H1 (cell line): ENCODE results near the gene TAS1R1. TPM values are rescaled to one million over a fixed set of nuclear protein-coding genes. Genes with fewer than 3 reads are reported as not detected.
A peak's percentile ranks its signal among the peaks of the same experiment; 100 is the strongest.

Source experiments
- CTCF ChIA-PET: fragments of 300-600 bp; sonication (Branson Sonifier 250); formaldehyde crosslinking; loops from one replicate; lab custom pipeline; 2021; ENCODE audit not compliant: partially characterized antibody; lab: Charles Lee
- POLR2A ChIA-PET: fragments of 300-600 bp; sonication (Branson Sonifier 250); formaldehyde crosslinking; loops from one replicate; lab custom pipeline; 2021; ENCODE audit warnings: inconsistent platforms; ENCODE audit not compliant: partially characterized antibody; lab: Charles Lee
- DNase-seq, 2 experiments: peaks; one replicate each; pipeline versions ENCODE4 v3.0.0 to v3.0.0-alpha.2; 2010 to 2022; ENCODE audit warnings: low spot score in 2 of 2, low read depth in 1 of 2, mixed read lengths in 1 of 2
- FAIRE-seq: peaks from 2 replicates; lab custom pipeline; 2011; peaks lifted over from hg19 to GRCh38; lab: Jason Lieb, UNC
- H2AFZ ChIP-seq: 2 replicates; pipeline ENCODE4 v1.8.1; 2012; ENCODE audit warnings: low read length, inconsistent platforms
- H2AK5ac ChIP-seq: 2 replicates; pipeline ENCODE4 v1.6.1; 2013; ENCODE audit warnings: low read depth, low read length
- H2BK120ac ChIP-seq: replicated peaks from 2 replicates; pipeline ENCODE3; 2013; ENCODE audit warnings: low read depth, low read length, inconsistent platforms
- H2BK12ac ChIP-seq: 2 replicates; pipeline ENCODE4 v1.6.1; 2013; ENCODE audit warnings: low read depth, low read length
- H2BK15ac ChIP-seq: 2 replicates; pipeline ENCODE4 v1.6.1; 2013; ENCODE audit warnings: low read length
- H2BK20ac ChIP-seq: 2 replicates; pipeline ENCODE4 v1.6.1; 2013; ENCODE audit warnings: low read length
- H2BK5ac ChIP-seq: 2 replicates; pipeline ENCODE4 v1.6.1; 2013; ENCODE audit warnings: low read depth, low read length
- H3K14ac ChIP-seq: 2 replicates; pipeline ENCODE4 v1.6.1; 2013; ENCODE audit warnings: inconsistent platforms; ENCODE audit not compliant: insufficient read length
- H3K18ac ChIP-seq: 2 replicates; pipeline ENCODE4 v1.6.1; 2013; ENCODE audit warnings: low read length; ENCODE audit errors: extremely low read depth
- H3K23ac ChIP-seq: 2 replicates; pipeline ENCODE4 v1.6.1; 2013; ENCODE audit warnings: inconsistent platforms; ENCODE audit not compliant: insufficient read length
- H3K23me2 ChIP-seq: 2 replicates; pipeline ENCODE4 v1.6.1; 2013; ENCODE audit warnings: low read depth, low read length
- H3K27ac ChIP-seq: 2 replicates; pipeline ENCODE4 v1.6.1; 2011; ENCODE audit warnings: low read depth, low read length, inconsistent platforms
- H3K27me3 ChIP-seq, 4 experiments: replicated peaks in 1 of 4; 1 replicate in 1 of 4; 2 replicates in 3 of 4; pipeline versions ENCODE4 v1.6.1 to v1.8.1; 2011 to 2013; ENCODE audit warnings: low read length in 3 of 4, mild to moderate bottlenecking in 3 of 4, inconsistent platforms in 2 of 4, mixed read lengths in 2 of 4, moderate library complexity in 1 of 4; ENCODE audit not compliant: control insufficient read depth in 3 of 4, insufficient read depth in 3 of 4; ENCODE audit errors: extremely low read depth in 1 of 4
- H3K36me3 ChIP-seq, 4 experiments: 2 replicates each; pipeline versions ENCODE4 v1.6.1 to v1.8.1; 2011 to 2013; ENCODE audit warnings: mild to moderate bottlenecking in 4 of 4, low read length in 3 of 4, moderate library complexity in 2 of 4, control low read depth in 1 of 4, inconsistent platforms in 1 of 4; ENCODE audit not compliant: insufficient read depth in 4 of 4, control insufficient read depth in 2 of 4
- H3K4ac ChIP-seq: replicated peaks from 2 replicates; pipeline ENCODE3; 2013; ENCODE audit warnings: low read length, low read depth, mixed read lengths, inconsistent platforms; ENCODE audit not compliant: insufficient read length
- H3K4me1 ChIP-seq, 4 experiments: replicated peaks in 1 of 4; 1 replicate in 1 of 4; 2 replicates in 3 of 4; pipeline versions ENCODE4 v1.6.1 to v1.8.1; 2011 to 2013; ENCODE audit warnings: low read length in 3 of 4, inconsistent platforms in 2 of 4, mixed read lengths in 1 of 4; ENCODE audit not compliant: insufficient read depth in 4 of 4, control insufficient read depth in 3 of 4
- H3K4me2 ChIP-seq, 2 experiments: 2 replicates each; pipeline versions ENCODE4 v1.6.1 to v1.8.1; 2011 to 2013; ENCODE audit warnings: low read depth in 2 of 2, low read length in 2 of 2, control low read depth in 1 of 2, inconsistent platforms in 1 of 2, mild to moderate bottlenecking in 1 of 2; ENCODE audit not compliant: insufficient read depth in 1 of 2
- H3K4me3 ChIP-seq, 4 experiments: fragments of 200-600, 300-600 bp in 1 of 4; sonication (generic), shearing (Covaris generic), sonication (Bioruptor Twin) in 1 of 4; 2 replicates each; pipeline versions ENCODE4 v1.5.1 to v1.8.1; 2011 to 2016; ENCODE audit warnings: low read length in 4 of 4, low read depth in 3 of 4, control low read depth in 2 of 4, inconsistent platforms in 2 of 4, mild to moderate bottlenecking in 2 of 4, mixed read lengths in 1 of 4, moderate library complexity in 1 of 4; ENCODE audit not compliant: insufficient read depth in 2 of 4; ENCODE audit errors: extremely low read depth in 1 of 4
- H3K56ac ChIP-seq: replicated peaks from 2 replicates; pipeline ENCODE3; 2013; ENCODE audit warnings: low read depth, mild to moderate bottlenecking, mixed read lengths, low read length, inconsistent platforms; ENCODE audit not compliant: insufficient read length
- H3K79me1 ChIP-seq: 2 replicates; pipeline ENCODE4 v1.6.1; 2013; ENCODE audit warnings: low read depth, low read length, control low read depth
- H3K79me2 ChIP-seq, 2 experiments: 2 replicates each; pipeline versions ENCODE4 v1.6.1 to v1.8.1; 2012 to 2013; ENCODE audit warnings: low read length in 2 of 2, mild to moderate bottlenecking in 2 of 2, inconsistent platforms in 1 of 2; ENCODE audit not compliant: insufficient read depth in 2 of 2, control insufficient read depth in 1 of 2
- H3K9ac ChIP-seq, 4 experiments: replicated peaks in 1 of 4; 1 replicate in 1 of 4; 2 replicates in 3 of 4; pipeline versions ENCODE4 v1.6.1 to v1.8.1; 2011 to 2013; ENCODE audit warnings: low read depth in 3 of 4, low read length in 3 of 4, control low read depth in 2 of 4, mild to moderate bottlenecking in 2 of 4, moderate library complexity in 2 of 4, inconsistent platforms in 1 of 4; ENCODE audit errors: extremely low read depth in 1 of 4
- H3K9me3 ChIP-seq, 2 experiments: 2 replicates each; pipeline versions ENCODE4 v1.6.1 to v1.8.1; 2012 to 2013; ENCODE audit warnings: mild to moderate bottlenecking in 2 of 2, moderate library complexity in 2 of 2, control low read depth in 1 of 2, inconsistent platforms in 1 of 2, low read depth in 1 of 2, low read length in 1 of 2, mixed read lengths in 1 of 2; ENCODE audit not compliant: insufficient read depth in 2 of 2
- H4K20me1 ChIP-seq, 2 experiments: replicated peaks in 1 of 2; 2 replicates each; pipeline versions ENCODE3 to v1.8.1; 2011 to 2013; ENCODE audit warnings: inconsistent platforms in 2 of 2, low read length in 2 of 2, mild to moderate bottlenecking in 1 of 2; ENCODE audit not compliant: insufficient read depth in 2 of 2, control insufficient read depth in 1 of 2
- H4K5ac ChIP-seq: 2 replicates; pipeline ENCODE4 v1.6.1; 2013; ENCODE audit warnings: low read length, low read depth, mixed read lengths, inconsistent platforms; ENCODE audit not compliant: insufficient read length
- H4K8ac ChIP-seq: 2 replicates; pipeline ENCODE4 v1.8.0; 2013; ENCODE audit warnings: mild to moderate bottlenecking, moderate library complexity, low read length, inconsistent platforms; ENCODE audit not compliant: insufficient read depth; ENCODE audit errors: extremely low read depth
- H4K91ac ChIP-seq: replicated peaks from 2 replicates; pipeline ENCODE3; 2013; ENCODE audit warnings: low read length, mixed read lengths, inconsistent platforms; ENCODE audit not compliant: insufficient read length
- CHD2 ChIP-seq: IDR thresholded peaks from 2 replicates; pipeline ENCODE4 v1.6.1; 2012; ENCODE audit warnings: low read length, improper control_type of control experiment
- CREB1 ChIP-seq: IDR thresholded peaks from 2 replicates; pipeline ENCODE4 v1.6.1; 2012; ENCODE audit warnings: inconsistent platforms
- EGR1 ChIP-seq: IDR thresholded peaks from 2 replicates; pipeline ENCODE4 v1.6.1; 2011; ENCODE audit warnings: low read depth, low read length, borderline replicate concordance
- EZH2 ChIP-seq: fragments of 200-600 bp; sonication (generic); IDR thresholded peaks from 2 replicates; pipeline ENCODE4 v1.7.1; 2012; ENCODE audit warnings: low read depth, mild to moderate bottlenecking, moderate library complexity, low read length, inconsistent platforms; ENCODE audit not compliant: severe bottlenecking
- FOSL1 ChIP-seq: IDR thresholded peaks from 2 replicates; pipeline ENCODE4 v1.6.1; 2011; ENCODE audit warnings: mild to moderate bottlenecking, low read depth, low read length, moderate library complexity; ENCODE audit not compliant: insufficient read depth
- HDAC2 ChIP-seq, 2 experiments: fragments of 300-600 bp in 1 of 2; sonication (generic) in 1 of 2; IDR thresholded peaks; 2 replicates each; pipeline ENCODE4 v1.6.1; 2011 to 2012; ENCODE audit warnings: low read depth in 2 of 2, low read length in 2 of 2, mild to moderate bottlenecking in 2 of 2, moderate library complexity in 2 of 2, borderline replicate concordance in 1 of 2, inconsistent platforms in 1 of 2
- PHF8 ChIP-seq: fragments of 200-600 bp; sonication (generic); conservative IDR thresholded peaks from 2 replicates; pipeline ENCODE4 v1.7.1; 2012; ENCODE audit warnings: low read depth, mild to moderate bottlenecking, inconsistent platforms, low read length, moderate library complexity
- RFX5 ChIP-seq: IDR thresholded peaks from 2 replicates; pipeline ENCODE4 v1.6.1; 2011; ENCODE audit warnings: low read depth, low read length, improper control_type of control experiment, borderline replicate concordance
- SIN3A ChIP-seq, 2 experiments: IDR thresholded peaks in 1 of 2; conservative IDR thresholded peaks in 1 of 2; 2 replicates each; pipeline ENCODE4 v1.6.1; 2011 to 2012; ENCODE audit warnings: low read length in 2 of 2, improper control_type of control experiment in 1 of 2, low read depth in 1 of 2, mild to moderate bottlenecking in 1 of 2
- TBP ChIP-seq: IDR thresholded peaks from 2 replicates; pipeline ENCODE4 v1.6.1; 2011; ENCODE audit warnings: low read depth, low read length, improper control_type of control experiment
- TEAD4 ChIP-seq: IDR thresholded peaks from 2 replicates; pipeline ENCODE4 v1.6.1; 2012; ENCODE audit warnings: low read depth, low read length, inconsistent platforms, mixed read lengths
- WGBS, 2 experiments: shearing (Covaris generic) in 1 of 2; methylation state at CpG; one replicate each; pipeline versions ENCODE4 v1.1.6 to v1.1.7; 2013 to 2015; ENCODE audit warnings: low lambda C conversion rate in 2 of 2, mixed read lengths in 2 of 2, inconsistent platforms in 1 of 2, low coverage in 1 of 2, missing lambda C conversion rate in 1 of 2; ENCODE audit not compliant: insufficient replicate concordance in 2 of 2, insufficient coverage in 1 of 2, insufficient read length in 1 of 2; ENCODE audit errors: extremely low coverage in 1 of 2, missing lambda C conversion rate in 1 of 2; 5-methylcytosine and 5-hydroxymethylcytosine counted together
- polyA plus RNA-seq, 7 experiments: library from polyadenylated mRNA; depleted of rRNA in 3 of 7; stranded (reverse) in 5 of 7; unstranded in 2 of 7; fragments of >200 nt in 5 of 7; fragments of 200-250 nt in 2 of 7; gene quantifications; 1 replicate in 5 of 7; 2 replicates in 1 of 7; 4 replicates in 1 of 7; pipeline versions ENCODE4 v1.2.1 to v1.2.3, GENCODE V29; 2011 to 2013; ENCODE audit warnings: missing spikeins in 2 of 7, mixed read lengths in 2 of 7
- total RNA-seq: library from RNA; stranded (reverse); fragmentation: NEBNext Ultra II Directional; extraction: Animal tissue kit (Norgen Biotek cat#: 25700); gene quantifications from 2 replicates; pipeline ENCODE4 v1.2.1, GENCODE V29; 2021

The TAS1R1 gene
- total and polyA plus RNA-seq, 2 of the 8 experiments (the other 6 are each of a cell fraction or from before 2014, with no cell fraction given): 0.26 TPM; not detected in 1

DNA sequence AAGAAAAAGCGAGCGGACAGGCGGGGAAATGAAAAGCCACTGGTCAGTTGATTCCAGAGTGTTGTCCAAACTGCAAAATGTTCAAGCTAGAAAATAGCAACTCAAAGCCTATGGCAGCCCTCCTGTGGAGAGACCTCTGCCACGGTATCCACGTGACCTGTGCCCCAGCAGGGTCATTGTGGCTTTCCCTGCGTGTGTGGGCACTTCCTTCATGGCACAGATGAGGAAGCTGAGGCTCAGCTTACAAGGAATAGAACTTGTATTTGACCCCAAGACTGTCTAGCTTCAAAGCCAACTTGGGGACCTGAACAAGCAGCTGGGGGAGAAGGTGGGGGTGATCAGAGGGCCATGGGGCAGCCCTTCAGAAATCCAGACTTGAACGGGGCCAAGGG is 48.1 kb upstream of the TAS1R1 start:
- Histone ChIP-seq H2BK20ac (no peak overlapping the region), H3K23ac (no peak overlapping the region), H4K91ac (no peak overlapping the region), H2AK5ac (0 out of 2 replicates have a peak overlapping the region, but pooled peaks have one; percentile 6), H3K4me2 (no peak overlapping the region), H2AFZ (no peak overlapping the region), H4K8ac (peak overlapping the region; percentile 25; the same call in 1 of the 2 replicates), H3K4ac (no peak overlapping the region), H4K5ac (no peak overlapping the region), H2BK15ac (no peak overlapping the region), H4K20me1 (no peaks in the 10 kb centered on the region), H3K9me3 (no peaks in the 10 kb centered on the region), H2BK12ac (no peak overlapping the region), H3K79me2 (no peaks in the 10 kb centered on the region), H3K56ac (no peak overlapping the region), H3K36me3 (no peaks in the 10 kb centered on the region), H2BK120ac (no peak overlapping the region), H3K4me3 (no peak overlapping the region), H3K23me2 (no peaks in the 10 kb centered on the region), H2BK5ac (no peak overlapping the region), H3K4me1 (no peaks in the 10 kb centered on the region; a peak in 1 of 7 replicates), H3K27me3 (no peaks in the 10 kb centered on the region), H3K9ac (no peak overlapping the region), H3K79me1 (no peaks in the 10 kb centered on the region; the same call in 1 of the 2 replicates), H3K18ac (no peak overlapping the region), H3K27ac (no peak overlapping the region), H3K14ac (no peak overlapping the region)
- WGBS, 2 experiments: 70% methylated on average over 6 of the region's 7 CpGs; no CpG with 5 or more reads in 1 of the 2 experiments
- POLR2A ChIA-PET: interaction anchor here (0.9 to 2.8 kb wide), 3 partner anchors 11 to 16 kb away, joined by 4 to 9 read pairs (median 4); no protein-coding TSS in a partner anchor
- FAIRE-seq: no peak
- DNase-seq: no peak
- CTCF ChIA-PET: interaction anchor here (0.8 to 10.2 kb wide), 7 partner anchors 9 to 58 kb away, joined by 3 to 107 read pairs (median 5); partner anchors contain the start of gene PLEKHG5
- TF ChIP-seq HDAC2 (IDR thresholded peaks at IDR 0.05; ENCODE audit: borderline replicate concordance in 1 of 2, low read depth in 2 of 2, low read length in 2 of 2) (no peak), TBP (no peak), EGR1 (no peak), CREB1 (no peak), SIN3A (conservative IDR thresholded peaks at IDR 0.05 in 1 of 2, IDR thresholded peaks at IDR 0.05 in 1 of 2; ENCODE audit: low read depth in 1 of 2, low read length in 2 of 2) (no peak), FOSL1 (no peak), PHF8 (no peak), EZH2 (no peak), TEAD4 (no peak), CHD2 (no peak), RFX5 (no peak)
